Stimulated activated naive CD8-positive, alpha-beta T cell treated with anti-CD3 and anti-CD28 coated beads, Interleukin-15, Interleukin-2, amounts not matched to agents 100 U/mL and 50 U/mL, for 24 hours (primary cell): ENCODE data around the gene NFE2L1.
"Not testable (repeated sequence)": the region's sequence is repeated elsewhere in the genome, so short reads cannot be mapped to it uniquely, and the experiment has no call there.

ENCODE experiments used
- ATAC-seq: fragments of 150-1000 bp; cut with Tn5 transposase; one replicate; pipeline ENCODE4 v1.10.0; 2021
- DNase-seq: peaks from one replicate; pipeline ENCODE4 v3.0.0; 2021

NFE2L1 gene

GRCh38 chr17:48047741-48048383, at the start of gene NFE2L1:
NFE2L1 (plus strand) TSS chr17:48048359; CDS start chr17:48051119, 2,760 bp downstream.
- peak; percentile 98 for ATAC-seq
- DNase-seq, result peak; percentile 97

GRCh38 chr17:47999582-47999981, 48.6 kb upstream of the NFE2L1 start:
- no peak for ATAC-seq

GRCh38 chr17:48001197-48001596, 47.0 kb upstream of the NFE2L1 start:
- ATAC-seq (no peak), DNase-seq (no peak)

More at GRCh38 chr17:47999582-47999981, 48.6 kb upstream of the NFE2L1 start:
- DNase-seq, result no peak

GRCh38 chr17:48001657-48002056, 46.5 kb upstream of the NFE2L1 start:
- DNase-seq, ATAC-seq: not testable (repeated sequence)

GRCh38 chr17:48002266-48002915, 45.8 kb upstream of the NFE2L1 start:
- no peak for ATAC-seq
- no peak for DNase-seq

GRCh38 chr17:48002916-48003416, 45.2 kb upstream of the NFE2L1 start:
- no peak for ATAC-seq
- DNase-seq, result no peak

- DNase-seq (no peak), ATAC-seq (no peak)
Measured at GRCh38 chr17:48003417-48004151, 44.6 kb upstream of the NFE2L1 start.

GRCh38 chr17:48004983-48005382, 43.2 kb upstream of the NFE2L1 start:
- no peak for ATAC-seq

GRCh38 chr17:48006936-48007709, 41.0 kb upstream of the NFE2L1 start:
- DNase-seq (no peak), ATAC-seq (no peak)

More at GRCh38 chr17:48004983-48005382, 43.2 kb upstream of the NFE2L1 start:
- DNase-seq, result no peak

GRCh38 chr17:48010193-48010592, 38.0 kb upstream of the NFE2L1 start:
- no peak for DNase-seq
- no peak for ATAC-seq

GRCh38 chr17:48011405-48012150, 36.6 kb upstream of the NFE2L1 start:
- DNase-seq (peak; percentile 55), ATAC-seq (peak; percentile 63)

GRCh38 chr17:48012151-48012520, 36.0 kb upstream of the NFE2L1 start:
- ATAC-seq (peak; percentile 70), DNase-seq (peak; percentile 74)

- DNase-seq, result no peak
- no peak for ATAC-seq
Measured at GRCh38 chr17:48012654-48013053, 35.5 kb upstream of the NFE2L1 start.

- ATAC-seq, result no peak
Measured at GRCh38 chr17:48013876-48014594, 34.1 kb upstream of the NFE2L1 start.

GRCh38 chr17:48014595-48015111, 33.5 kb upstream of the NFE2L1 start:
- ATAC-seq (no peak), DNase-seq (no peak)

More at GRCh38 chr17:48013876-48014594, 34.1 kb upstream of the NFE2L1 start:
- DNase-seq, result no peak

- DNase-seq, result no peak
- ATAC-seq, result no peak
Measured at GRCh38 chr17:48016112-48016511, 32.0 kb upstream of the NFE2L1 start.

- ATAC-seq, DNase-seq: not testable (repeated sequence)
Measured at GRCh38 chr17:48017817-48018158, 30.4 kb upstream of the NFE2L1 start.

- ATAC-seq (no peak), DNase-seq (no peak)
Measured at GRCh38 chr17:48021934-48022333, 26.2 kb upstream of the NFE2L1 start.

- DNase-seq (no peak), ATAC-seq (no peak)
Measured at GRCh38 chr17:48022901-48023300, 25.3 kb upstream of the NFE2L1 start.

- ATAC-seq (peak; percentile 14), DNase-seq (peak; percentile 78)
Measured at GRCh38 chr17:48023400-48024148, 24.6 kb upstream of the NFE2L1 start.
